Liver (tissue), 3 donors: ENCODE measurements around the gene GABBR2.

Experiments
- FOXA1 ChIP-seq: IDR thresholded peaks from 2 replicates; pipeline ENCODE4 v1.6.1; 2016; ENCODE audit warnings: antibody characterized with exemption
- GABPA ChIP-seq, 2 donors: IDR thresholded peaks in 1 of 2; conservative IDR thresholded peaks in 1 of 2; 2 replicates each; pipeline ENCODE4 v1.6.1; 2016; ENCODE audit warnings: antibody characterized with exemption in 2 of 2, mild to moderate bottlenecking in 1 of 2, moderate library complexity in 1 of 2
- HNF4G ChIP-seq: IDR thresholded peaks from 2 replicates; pipeline ENCODE4 v1.6.1; 2016; ENCODE audit warnings: antibody characterized with exemption
- JUND ChIP-seq, 2 donors: IDR thresholded peaks; 2 replicates each; pipeline ENCODE4 v1.6.1; 2016; ENCODE audit warnings: antibody characterized with exemption in 2 of 2
- RAD21 ChIP-seq, 2 donors: IDR thresholded peaks; 2 replicates each; pipeline ENCODE4 v1.6.1; 2016; ENCODE audit warnings: antibody characterized with exemption in 2 of 2, mild to moderate bottlenecking in 2 of 2
- RXRA ChIP-seq, 2 donors: IDR thresholded peaks; 2 replicates each; pipeline ENCODE4 v1.6.1; 2017 to 2018; ENCODE audit warnings: antibody characterized with exemption in 2 of 2, mild to moderate bottlenecking in 1 of 2
- SP1 ChIP-seq: IDR thresholded peaks from 2 replicates; pipeline ENCODE4 v1.6.1; 2018; ENCODE audit warnings: antibody characterized with exemption, mild to moderate bottlenecking
- TAF1 ChIP-seq: conservative IDR thresholded peaks from 2 replicates; pipeline ENCODE4 v1.6.1; 2016; ENCODE audit warnings: antibody characterized with exemption, mild to moderate bottlenecking
- YY1 ChIP-seq: IDR thresholded peaks from 2 replicates; pipeline ENCODE4 v1.6.1; 2016; ENCODE audit warnings: antibody characterized with exemption, mild to moderate bottlenecking
- TF ChIP-seq, protein P1 (sequence below): fragments of 150-350 bp; IDR thresholded peaks from 2 replicates; pipeline ENCODE4 v1.5.1; 2017; ENCODE audit warnings: improper control_type of control experiment, low read depth, low read length; ENCODE audit not compliant: missing input control
- TF ChIP-seq, protein P2 (sequence below): IDR thresholded peaks from 2 replicates; pipeline ENCODE4 v1.6.1; 2016; ENCODE audit warnings: antibody characterized with exemption, mild to moderate bottlenecking
- TF ChIP-seq, protein P3 (sequence below): IDR thresholded peaks from 2 replicates; pipeline ENCODE4 v1.6.1; 2016; ENCODE audit warnings: antibody characterized with exemption
- TF ChIP-seq, protein P4 (sequence below): IDR thresholded peaks from 2 replicates; pipeline ENCODE4 v1.6.1; 2016; ENCODE audit warnings: antibody characterized with exemption
- donor health status: healthy.
- donor health status: healthy.

- TF ChIP-seq, protein P1, sequence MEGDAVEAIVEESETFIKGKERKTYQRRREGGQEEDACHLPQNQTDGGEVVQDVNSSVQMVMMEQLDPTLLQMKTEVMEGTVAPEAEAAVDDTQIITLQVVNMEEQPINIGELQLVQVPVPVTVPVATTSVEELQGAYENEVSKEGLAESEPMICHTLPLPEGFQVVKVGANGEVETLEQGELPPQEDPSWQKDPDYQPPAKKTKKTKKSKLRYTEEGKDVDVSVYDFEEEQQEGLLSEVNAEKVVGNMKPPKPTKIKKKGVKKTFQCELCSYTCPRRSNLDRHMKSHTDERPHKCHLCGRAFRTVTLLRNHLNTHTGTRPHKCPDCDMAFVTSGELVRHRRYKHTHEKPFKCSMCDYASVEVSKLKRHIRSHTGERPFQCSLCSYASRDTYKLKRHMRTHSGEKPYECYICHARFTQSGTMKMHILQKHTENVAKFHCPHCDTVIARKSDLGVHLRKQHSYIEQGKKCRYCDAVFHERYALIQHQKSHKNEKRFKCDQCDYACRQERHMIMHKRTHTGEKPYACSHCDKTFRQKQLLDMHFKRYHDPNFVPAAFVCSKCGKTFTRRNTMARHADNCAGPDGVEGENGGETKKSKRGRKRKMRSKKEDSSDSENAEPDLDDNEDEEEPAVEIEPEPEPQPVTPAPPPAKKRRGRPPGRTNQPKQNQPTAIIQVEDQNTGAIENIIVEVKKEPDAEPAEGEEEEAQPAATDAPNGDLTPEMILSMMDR, result no peak
- TF ChIP-seq SP1 (no peak), RAD21 (IDR thresholded peaks at IDR 0.05) (no peak), TAF1 (no peak), GABPA (IDR thresholded peaks at IDR 0.05 in 1 of 2, conservative IDR thresholded peaks at IDR 0.05 in 1 of 2) (no peak), YY1 (no peak), FOXA1 (no peak), RXRA (IDR thresholded peaks at IDR 0.05) (no peak), HNF4G (no peak), JUND (IDR thresholded peaks at IDR 0.05) (no peak)
- TF ChIP-seq, protein P2, sequence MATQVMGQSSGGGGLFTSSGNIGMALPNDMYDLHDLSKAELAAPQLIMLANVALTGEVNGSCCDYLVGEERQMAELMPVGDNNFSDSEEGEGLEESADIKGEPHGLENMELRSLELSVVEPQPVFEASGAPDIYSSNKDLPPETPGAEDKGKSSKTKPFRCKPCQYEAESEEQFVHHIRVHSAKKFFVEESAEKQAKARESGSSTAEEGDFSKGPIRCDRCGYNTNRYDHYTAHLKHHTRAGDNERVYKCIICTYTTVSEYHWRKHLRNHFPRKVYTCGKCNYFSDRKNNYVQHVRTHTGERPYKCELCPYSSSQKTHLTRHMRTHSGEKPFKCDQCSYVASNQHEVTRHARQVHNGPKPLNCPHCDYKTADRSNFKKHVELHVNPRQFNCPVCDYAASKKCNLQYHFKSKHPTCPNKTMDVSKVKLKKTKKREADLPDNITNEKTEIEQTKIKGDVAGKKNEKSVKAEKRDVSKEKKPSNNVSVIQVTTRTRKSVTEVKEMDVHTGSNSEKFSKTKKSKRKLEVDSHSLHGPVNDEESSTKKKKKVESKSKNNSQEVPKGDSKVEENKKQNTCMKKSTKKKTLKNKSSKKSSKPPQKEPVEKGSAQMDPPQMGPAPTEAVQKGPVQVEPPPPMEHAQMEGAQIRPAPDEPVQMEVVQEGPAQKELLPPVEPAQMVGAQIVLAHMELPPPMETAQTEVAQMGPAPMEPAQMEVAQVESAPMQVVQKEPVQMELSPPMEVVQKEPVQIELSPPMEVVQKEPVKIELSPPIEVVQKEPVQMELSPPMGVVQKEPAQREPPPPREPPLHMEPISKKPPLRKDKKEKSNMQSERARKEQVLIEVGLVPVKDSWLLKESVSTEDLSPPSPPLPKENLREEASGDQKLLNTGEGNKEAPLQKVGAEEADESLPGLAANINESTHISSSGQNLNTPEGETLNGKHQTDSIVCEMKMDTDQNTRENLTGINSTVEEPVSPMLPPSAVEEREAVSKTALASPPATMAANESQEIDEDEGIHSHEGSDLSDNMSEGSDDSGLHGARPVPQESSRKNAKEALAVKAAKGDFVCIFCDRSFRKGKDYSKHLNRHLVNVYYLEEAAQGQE, result no peak
- TF ChIP-seq, protein P3, sequence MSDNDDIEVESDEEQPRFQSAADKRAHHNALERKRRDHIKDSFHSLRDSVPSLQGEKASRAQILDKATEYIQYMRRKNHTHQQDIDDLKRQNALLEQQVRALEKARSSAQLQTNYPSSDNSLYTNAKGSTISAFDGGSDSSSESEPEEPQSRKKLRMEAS, result no peak
- TF ChIP-seq, protein P4, sequence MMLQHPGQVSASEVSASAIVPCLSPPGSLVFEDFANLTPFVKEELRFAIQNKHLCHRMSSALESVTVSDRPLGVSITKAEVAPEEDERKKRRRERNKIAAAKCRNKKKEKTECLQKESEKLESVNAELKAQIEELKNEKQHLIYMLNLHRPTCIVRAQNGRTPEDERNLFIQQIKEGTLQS, result no peak
Observed at GRCh38 chr9:98360176-98360708, 348.5 kb downstream of the GABBR2 start.
